Upper lobe of right lung (tissue), 1 donor: Measurements from ENCODE around the gene UPK1B. TPM values are rescaled to one million over a fixed set of nuclear protein-coding genes. Genes with fewer than 3 reads are reported as not detected.

Source experiments
- ATAC-seq: fragments of 200-7000 bp; cut with Tn5 transposase; one replicate; pipeline ENCODE4 v1.9.1; 2020; ENCODE audit warnings: mild to moderate bottlenecking, moderate library complexity
- DNase-seq: peaks from one replicate; pipeline ENCODE4 v3.0.0-alpha.2; 2020
- H3K27ac ChIP-seq: fragments of 200-600 bp; one replicate; pipeline ENCODE4 v1.8.0; 2022
- H3K27me3 ChIP-seq: fragments of 200-600 bp; one replicate; pipeline ENCODE4 v1.8.0; 2022; ENCODE audit warnings: mild to moderate bottlenecking
- H3K36me3 ChIP-seq: fragments of 200-600 bp; one replicate; pipeline ENCODE4 v1.8.0; 2022
- H3K4me1 ChIP-seq: fragments of 200-600 bp; one replicate; pipeline ENCODE4 v1.8.0; 2022
- H3K4me3 ChIP-seq: fragments of 200-600 bp; one replicate; pipeline ENCODE4 v1.8.0; 2022; ENCODE audit warnings: mild to moderate bottlenecking
- H3K9me3 ChIP-seq: fragments of 200-600 bp; one replicate; pipeline ENCODE4 v1.8.0; 2022
- intact Hi-C: fragments of 100-400 bp; cut with DNase I; formaldehyde crosslinking; loops from one replicate; pipeline ENCODE4 v1.11.0; 2022
- total RNA-seq: library from RNA; stranded (reverse); fragmentation: NEBNext Ultra II Directional; extraction: Animal tissue kit (Norgen Biotek cat#: 25700); gene quantifications from one replicate; pipeline ENCODE4 v1.2.1, GENCODE V29; 2021
- TF ChIP-seq, protein P1 (sequence below): fragments of 200-600 bp; IDR thresholded peaks from one replicate; pipeline ENCODE4 v1.8.0; 2022; ENCODE audit warnings: antibody characterized with exemption
- donor health status: DM: no; HTN: yes; CAD: no; lungs with severe emphysema.

The UPK1B gene
- total RNA-seq, 1 donor from 2014 or later, result 5.4 TPM

- no peak overlapping the region for H3K4me3 ChIP-seq
- TF ChIP-seq, protein P1, sequence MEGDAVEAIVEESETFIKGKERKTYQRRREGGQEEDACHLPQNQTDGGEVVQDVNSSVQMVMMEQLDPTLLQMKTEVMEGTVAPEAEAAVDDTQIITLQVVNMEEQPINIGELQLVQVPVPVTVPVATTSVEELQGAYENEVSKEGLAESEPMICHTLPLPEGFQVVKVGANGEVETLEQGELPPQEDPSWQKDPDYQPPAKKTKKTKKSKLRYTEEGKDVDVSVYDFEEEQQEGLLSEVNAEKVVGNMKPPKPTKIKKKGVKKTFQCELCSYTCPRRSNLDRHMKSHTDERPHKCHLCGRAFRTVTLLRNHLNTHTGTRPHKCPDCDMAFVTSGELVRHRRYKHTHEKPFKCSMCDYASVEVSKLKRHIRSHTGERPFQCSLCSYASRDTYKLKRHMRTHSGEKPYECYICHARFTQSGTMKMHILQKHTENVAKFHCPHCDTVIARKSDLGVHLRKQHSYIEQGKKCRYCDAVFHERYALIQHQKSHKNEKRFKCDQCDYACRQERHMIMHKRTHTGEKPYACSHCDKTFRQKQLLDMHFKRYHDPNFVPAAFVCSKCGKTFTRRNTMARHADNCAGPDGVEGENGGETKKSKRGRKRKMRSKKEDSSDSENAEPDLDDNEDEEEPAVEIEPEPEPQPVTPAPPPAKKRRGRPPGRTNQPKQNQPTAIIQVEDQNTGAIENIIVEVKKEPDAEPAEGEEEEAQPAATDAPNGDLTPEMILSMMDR, result no peak
- DNase-seq (no peak), ATAC-seq (no peak)
- no peak overlapping the region for H3K27ac ChIP-seq
- no peaks in the 10 kb centered on the region for H3K36me3 ChIP-seq
- H3K27me3 ChIP-seq, result no peaks in the 10 kb centered on the region
- no peaks in the 10 kb centered on the region for H3K4me1 ChIP-seq
- intact Hi-C loops, result no loop called here
- H3K9me3 ChIP-seq, result no peaks in the 10 kb centered on the region
Measured at GRCh38 chr3:119184111-119184510, 10.7 kb downstream of the UPK1B start.

DNA sequence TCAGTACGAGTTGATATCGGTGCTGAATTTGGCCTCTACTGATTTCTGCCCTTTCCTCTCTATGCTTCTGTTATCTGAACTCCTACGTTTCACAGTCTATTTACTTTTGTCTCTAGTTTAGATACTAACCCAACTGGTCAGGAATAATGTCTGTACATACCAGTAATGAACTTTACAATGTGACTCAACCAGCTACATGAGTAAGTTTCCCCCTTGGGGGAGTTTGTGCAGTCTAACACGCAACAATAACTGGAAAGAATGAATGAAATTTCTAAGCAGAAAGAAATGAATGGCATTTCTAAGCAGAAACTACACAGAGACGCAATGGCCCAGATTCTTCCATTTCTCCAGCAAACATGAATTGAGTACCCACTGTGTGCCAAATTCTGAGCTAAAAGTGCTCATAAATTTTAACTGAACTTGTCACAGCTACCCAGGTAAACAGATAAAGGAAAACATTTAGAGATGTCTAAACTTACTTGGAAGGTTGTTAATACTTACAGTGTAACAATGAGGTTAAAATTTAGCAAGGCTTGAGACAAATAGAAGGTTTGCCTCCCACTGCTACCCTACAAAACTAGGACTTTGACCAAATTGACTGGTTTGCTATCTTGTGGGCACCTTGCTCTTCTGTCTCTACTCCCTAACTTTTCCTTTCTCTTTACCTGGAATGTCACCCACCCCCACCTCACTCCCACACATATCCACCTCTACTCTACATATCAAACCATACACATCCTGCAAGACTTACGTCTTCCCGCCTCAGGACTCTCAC is 11.6 kb downstream of the UPK1B start:
- TF ChIP-seq, protein P1, result no peak
- no peak overlapping the region for H3K27ac ChIP-seq
- DNase-seq, result no peak

DNA sequence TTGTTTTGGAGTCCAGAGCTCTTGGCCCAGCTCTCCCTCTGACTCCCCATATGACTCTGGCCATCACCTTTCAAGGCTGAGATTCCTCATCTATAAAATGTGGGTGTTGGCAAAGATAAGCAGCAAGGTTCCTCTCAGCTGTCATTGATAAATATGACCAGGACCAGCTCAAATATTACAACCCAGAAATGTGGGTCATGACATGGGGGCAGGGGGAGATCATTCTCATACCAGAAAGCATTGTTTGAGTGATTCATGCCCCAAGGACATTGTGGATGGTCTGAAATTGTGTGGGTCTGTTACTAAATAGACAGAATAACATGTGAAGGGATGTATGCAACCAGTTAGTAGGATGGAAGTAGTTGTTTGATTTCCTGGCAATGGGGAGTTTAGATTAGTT is 13.9 kb downstream of the UPK1B start:
- intact Hi-C loops, result no loop called here
- no peak for ATAC-seq
- no peak overlapping the region for H3K4me3 ChIP-seq
- DNase-seq, result no peak
- TF ChIP-seq, protein P1, result no peak
- no peaks in the 10 kb centered on the region for H3K36me3 ChIP-seq
- no peak overlapping the region for H3K27ac ChIP-seq
- no peaks in the 10 kb centered on the region for H3K27me3 ChIP-seq
- no peaks in the 10 kb centered on the region for H3K4me1 ChIP-seq
- H3K9me3 ChIP-seq, result no peaks in the 10 kb centered on the region

More for the DNA sequence above, 11.6 kb downstream of the UPK1B start:
- no peaks in the 10 kb centered on the region for H3K36me3 ChIP-seq
- H3K9me3 ChIP-seq, result no peaks in the 10 kb centered on the region
- no peaks in the 10 kb centered on the region for H3K27me3 ChIP-seq
- H3K4me3 ChIP-seq, result no peak overlapping the region
- H3K4me1 ChIP-seq, result no peaks in the 10 kb centered on the region
- intact Hi-C loops, result no loop called here
- ATAC-seq, result no peak

DNA sequence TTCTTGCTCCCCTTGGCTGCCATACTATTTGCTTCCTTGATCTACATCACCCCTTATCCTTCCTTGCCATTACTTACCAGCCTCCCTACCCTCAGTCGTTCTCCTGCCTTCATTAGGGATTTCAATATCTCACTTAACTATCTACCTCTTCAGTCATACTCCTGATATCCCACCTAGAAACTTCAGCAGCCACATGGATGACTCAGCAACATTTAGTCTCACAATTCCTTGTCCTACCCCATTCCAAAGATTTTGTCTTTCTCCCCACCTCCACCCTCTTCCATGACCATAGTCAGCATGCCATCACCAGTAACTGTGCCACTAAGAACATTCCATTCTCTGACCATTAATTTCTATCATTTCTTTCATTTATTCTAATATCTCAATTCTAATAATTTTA is 18.4 kb downstream of the UPK1B start:
- TF ChIP-seq, protein P1, result no peak
- Histone ChIP-seq H3K27me3 (no peaks in the 10 kb centered on the region), H3K4me3 (no peak overlapping the region), H3K4me1 (no peaks in the 10 kb centered on the region), H3K36me3 (no peaks in the 10 kb centered on the region), H3K9me3 (no peaks in the 10 kb centered on the region), H3K27ac (no peak overlapping the region)
- DNase-seq (no peak), ATAC-seq (no peak)
- intact Hi-C loops, result no loop called here

DNA sequence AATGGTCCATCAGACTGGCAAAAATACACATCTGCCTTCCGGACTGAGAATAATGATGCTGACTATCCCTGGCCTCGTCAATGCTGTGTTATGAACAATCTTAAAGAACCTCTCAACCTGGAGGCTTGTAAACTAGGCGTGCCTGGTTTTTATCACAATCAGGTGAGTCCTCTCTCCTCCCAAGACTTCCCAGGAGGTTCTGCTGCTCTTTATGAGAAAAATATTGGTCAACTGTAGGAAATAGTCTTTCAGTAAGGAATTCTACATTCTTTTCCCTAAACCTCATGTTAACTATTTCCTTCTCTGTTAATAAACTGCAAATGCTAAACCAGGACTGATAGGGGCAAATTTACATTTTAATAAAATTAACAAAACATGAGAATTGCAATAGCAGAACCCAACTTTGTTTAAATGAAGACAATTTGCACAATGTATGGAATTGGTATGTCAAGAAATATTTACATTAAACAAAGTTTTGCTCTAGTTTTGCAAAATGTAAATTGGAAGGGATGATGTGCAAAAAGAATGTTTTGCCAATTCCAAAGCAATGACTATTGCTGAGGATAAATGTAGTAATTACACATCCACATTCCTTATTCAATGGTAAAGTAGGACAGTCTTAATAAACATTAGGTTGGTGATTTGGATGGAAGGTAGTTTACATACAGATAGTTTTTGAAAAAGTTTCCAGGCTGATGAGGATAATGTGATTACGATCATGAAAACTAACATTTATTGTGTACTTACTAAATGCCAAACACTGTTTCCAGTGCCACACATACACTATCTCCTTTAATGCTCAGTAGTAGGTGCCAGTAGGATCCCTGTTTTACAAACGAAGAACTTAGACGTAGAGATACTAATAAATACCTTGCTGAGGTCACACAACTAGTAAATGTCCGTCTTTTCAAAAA is 21.1 kb downstream of the UPK1B start:
- intact Hi-C loops, result no loop called here
- H3K9me3 ChIP-seq, result no peaks in the 10 kb centered on the region
- no peak overlapping the region for H3K27ac ChIP-seq
- no peaks in the 10 kb centered on the region for H3K36me3 ChIP-seq
- TF ChIP-seq, protein P1, result no peak
- no peak overlapping the region for H3K4me3 ChIP-seq
- ATAC-seq (no peak), DNase-seq (no peak)
- H3K27me3 ChIP-seq, result no peaks in the 10 kb centered on the region
- no peaks in the 10 kb centered on the region for H3K4me1 ChIP-seq
